GM20431 (cell line): ENCODE measurements around the gene ROPN1B.

Experiments
- in situ Hi-C: fragments of 300-500 bp; cut with MseI, MboI; formaldehyde crosslinking; loops from one replicate; pipeline ENCODE4 v1.15.0; 2020; ENCODE audit warnings: low sequenced_read_pairs; ENCODE audit not compliant: unreplicated experiment

Gene ROPN1B

GRCh38 chr3:126003447-126004190 is 34.6 kb downstream of the ROPN1B start:
- in situ Hi-C loops, result no loop called here

- in situ Hi-C loops, result no loop called here
Observed at GRCh38 chr3:126004217-126004616, 35.2 kb downstream of the ROPN1B start.

- in situ Hi-C loops, result no loop called here
Observed at GRCh38 chr3:126004692-126005091, 35.7 kb downstream of the ROPN1B start.

GRCh38 chr3:126005951-126006350 is 37.0 kb downstream of the ROPN1B start:
- in situ Hi-C loops, result no loop called here

GRCh38 chr3:126008219-126008618 is 39.2 kb downstream of the ROPN1B start:
- in situ Hi-C loops, result no loop called here

GRCh38 chr3:126009181-126009580 is 40.2 kb downstream of the ROPN1B start:
- in situ Hi-C loops, result no loop called here

- in situ Hi-C loops, result no loop called here
Observed at GRCh38 chr3:126013751-126014156, 44.8 kb downstream of the ROPN1B start.

- in situ Hi-C loops, result no loop called here
Observed at GRCh38 chr3:126014252-126014651, 45.3 kb downstream of the ROPN1B start.

GRCh38 chr3:126015075-126015474 is 46.1 kb downstream of the ROPN1B start:
- in situ Hi-C loops, result no loop called here

- in situ Hi-C loops, result no loop called here
Observed at GRCh38 chr3:126016616-126017015, 47.6 kb downstream of the ROPN1B start.

GRCh38 chr3:126017362-126017761 is 48.4 kb downstream of the ROPN1B start:
- in situ Hi-C loops, result no loop called here

- in situ Hi-C loops, result no loop called here
Observed at GRCh38 chr3:126018545-126018944, 49.6 kb downstream of the ROPN1B start.

- in situ Hi-C loops, result no loop called here
Observed at GRCh38 chr3:126018995-126019394, 50.0 kb downstream of the ROPN1B start.

GRCh38 chr3:126019683-126020082 is 50.7 kb downstream of the ROPN1B start:
- in situ Hi-C loops, result no loop called here

GRCh38 chr3:126021224-126021623 is 52.2 kb downstream of the ROPN1B start:
- in situ Hi-C loops, result no loop called here

GRCh38 chr3:126021702-126022101 is 52.7 kb downstream of the ROPN1B start:
- in situ Hi-C loops, result no loop called here

GRCh38 chr3:126022741-126023359 is 53.9 kb downstream of the ROPN1B start:
- in situ Hi-C loops, result no loop called here

GRCh38 chr3:126023390-126023789 is 54.4 kb downstream of the ROPN1B start:
- in situ Hi-C loops, result no loop called here

- in situ Hi-C loops, result no loop called here
Observed at GRCh38 chr3:126024049-126024854, 55.3 kb downstream of the ROPN1B start.

- in situ Hi-C loops, result no loop called here
Observed at GRCh38 chr3:126025116-126025729, 56.2 kb downstream of the ROPN1B start.

- in situ Hi-C loops, result no loop called here
Observed at GRCh38 chr3:126025862-126026261, 56.9 kb downstream of the ROPN1B start.
